Stimulated activated memory B cell treated with anti-CD40 and anti-IgM and Interleukin-4, amounts not matched to agents 10 μg/mL and 1 μg/mL and 100 μg/mL, for 72 hours (primary cell): ENCODE measurements around the gene PANX2.
A peak's percentile ranks its signal among the peaks of the same experiment; 100 is the strongest.
"Not testable (repeated sequence)": the region's sequence is repeated elsewhere in the genome, so short reads cannot be mapped to it uniquely, and the experiment has no call there.

ENCODE experiments used
- ATAC-seq: fragments of 150-1000 bp; cut with Tn5 transposase; 2 replicates; pipeline ENCODE4 v1.10.0; 2021
- H3K27ac Mint-ChIP-seq: one replicate; pipeline ENCODE4 v1.8.0; 2022; ENCODE audit warnings: mild to moderate bottlenecking, mixed read lengths
- H3K27me3 Mint-ChIP-seq: one replicate; pipeline ENCODE4 v1.8.0; 2022; ENCODE audit warnings: mixed read lengths
- H3K36me3 Mint-ChIP-seq: one replicate; pipeline ENCODE4 v1.8.0; 2022; ENCODE audit warnings: mixed read lengths
- H3K4me1 Mint-ChIP-seq: one replicate; pipeline ENCODE4 v1.8.0; 2022; ENCODE audit warnings: mixed read lengths
- H3K4me3 Mint-ChIP-seq: one replicate; pipeline ENCODE4 v1.8.0; 2022; ENCODE audit warnings: mild to moderate bottlenecking, moderate library complexity, mixed read lengths
- H3K9me3 Mint-ChIP-seq: one replicate; pipeline ENCODE4 v1.8.0; 2022; ENCODE audit warnings: mixed read lengths

Gene PANX2

DNA sequence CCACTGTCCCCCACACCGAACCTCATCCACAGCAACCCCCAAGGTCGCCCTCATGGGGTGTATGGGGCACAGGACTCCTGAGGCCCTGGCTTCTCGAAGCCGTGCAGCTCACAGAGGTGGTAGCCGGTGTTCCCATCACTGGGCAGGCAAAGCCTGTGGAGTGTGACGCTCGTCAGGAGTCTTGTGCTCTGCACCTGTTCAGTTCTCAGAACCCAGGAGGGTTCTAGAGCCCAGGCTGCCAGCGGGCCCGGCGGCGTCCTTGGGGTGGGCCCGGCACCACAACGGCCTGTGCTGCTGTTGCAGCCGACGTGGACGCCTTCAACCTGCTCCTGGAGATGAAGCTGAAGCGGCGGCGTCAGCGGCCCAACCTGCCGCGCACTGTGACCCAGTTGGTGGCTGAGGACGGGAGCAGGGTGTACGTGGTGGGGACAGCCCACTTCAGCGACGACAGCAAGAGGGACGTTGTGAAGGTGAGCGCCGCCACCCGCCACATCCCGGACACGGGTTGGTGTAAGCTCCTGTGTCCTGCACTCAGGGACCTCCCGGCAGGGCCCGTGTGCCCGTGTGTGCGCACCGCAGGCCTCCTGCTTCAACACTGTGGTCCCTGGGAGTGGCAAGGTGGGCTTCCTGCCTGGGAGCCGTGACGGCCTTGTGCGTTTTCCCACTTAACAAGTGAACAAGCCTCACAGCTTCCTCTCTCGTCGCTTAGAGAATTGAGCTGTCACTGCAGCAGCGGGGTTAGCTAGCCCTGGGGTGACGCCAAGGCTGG lies 23.7 kb downstream of the PANX2 start:
- Mint-ChIP-seq H3K27ac (no peak overlapping the region), H3K27me3 (no peaks in the 10 kb centered on the region), H3K36me3 (peaks cover 17% of the 10 kb centered on the region), H3K4me3 (no peak overlapping the region), H3K9me3 (no peaks in the 10 kb centered on the region), H3K4me1 (peaks cover 51% of the 10 kb centered on the region)
- no peak for ATAC-seq

DNA sequence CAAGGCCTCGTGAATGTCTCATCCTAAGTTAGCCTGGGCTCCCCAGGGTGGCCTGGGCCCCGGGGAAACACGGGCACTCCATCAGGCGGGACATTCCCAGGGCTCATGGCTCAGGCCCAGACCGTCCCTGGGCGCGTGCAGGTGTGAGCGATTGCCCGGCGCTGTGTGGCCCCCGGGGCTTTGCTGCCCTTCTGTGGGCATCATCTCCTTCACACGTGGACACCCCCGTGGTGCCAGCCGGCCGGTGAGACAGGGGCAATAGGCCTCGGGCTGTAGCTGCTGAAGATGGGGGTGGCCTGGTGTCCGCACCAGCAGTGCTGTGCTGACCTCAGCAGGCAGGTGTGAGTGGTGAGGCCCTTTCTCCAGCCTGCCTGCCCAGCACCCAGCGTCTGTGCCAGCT lies 25.7 kb downstream of the PANX2 start:
- no peak for ATAC-seq
- Mint-ChIP-seq H3K4me1 (peaks cover 39% of the 10 kb centered on the region), H3K36me3 (peaks cover 17% of the 10 kb centered on the region), H3K9me3 (no peaks in the 10 kb centered on the region), H3K4me3 (no peak overlapping the region), H3K27ac (no peak overlapping the region), H3K27me3 (no peaks in the 10 kb centered on the region)

DNA sequence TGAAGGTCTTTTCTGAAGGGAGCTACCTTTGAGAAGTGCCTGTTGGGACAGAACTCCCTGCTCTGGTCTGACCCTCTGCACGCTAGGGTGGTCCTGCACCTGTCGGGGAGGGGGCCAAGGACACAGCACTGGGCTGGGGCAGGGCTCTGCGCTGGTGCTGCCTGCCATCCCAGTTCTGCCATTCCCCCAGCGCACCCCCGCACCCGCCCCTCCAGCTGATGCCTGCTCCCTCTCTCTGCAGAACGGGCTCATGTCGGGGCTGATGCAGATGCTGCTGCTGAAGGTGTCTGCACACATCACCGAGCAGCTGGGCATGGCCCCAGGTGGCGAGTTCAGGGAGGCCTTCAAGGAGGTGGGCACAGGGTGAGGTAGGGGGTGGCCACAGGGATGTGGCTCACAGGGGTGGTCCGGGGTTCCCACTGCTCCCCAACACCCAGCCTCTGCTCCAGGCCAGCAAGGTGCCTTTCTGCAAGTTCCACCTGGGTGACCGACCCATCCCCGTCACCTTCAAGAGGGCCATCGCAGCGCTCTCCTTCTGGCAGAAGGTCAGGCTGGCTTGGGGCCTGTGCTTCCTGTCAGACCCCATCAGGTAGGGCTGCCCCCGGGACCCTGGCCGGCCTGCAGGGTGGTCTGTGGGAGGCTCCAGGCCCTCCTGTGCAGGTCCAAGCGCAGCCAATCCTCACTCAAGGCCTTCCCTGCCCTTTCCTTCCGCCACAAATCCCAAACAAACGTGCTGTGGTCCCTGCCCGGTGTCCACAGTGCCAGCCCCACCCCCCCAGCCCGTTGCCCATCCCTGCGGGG lies 26.7 kb downstream of the PANX2 start:
- Mint-ChIP-seq H3K27ac (no peak overlapping the region), H3K4me3 (no peak overlapping the region), H3K27me3 (no peaks in the 10 kb centered on the region), H3K4me1 (peaks cover 34% of the 10 kb centered on the region), H3K36me3 (peaks cover 17% of the 10 kb centered on the region), H3K9me3 (no peaks in the 10 kb centered on the region)
- ATAC-seq: no peak

DNA sequence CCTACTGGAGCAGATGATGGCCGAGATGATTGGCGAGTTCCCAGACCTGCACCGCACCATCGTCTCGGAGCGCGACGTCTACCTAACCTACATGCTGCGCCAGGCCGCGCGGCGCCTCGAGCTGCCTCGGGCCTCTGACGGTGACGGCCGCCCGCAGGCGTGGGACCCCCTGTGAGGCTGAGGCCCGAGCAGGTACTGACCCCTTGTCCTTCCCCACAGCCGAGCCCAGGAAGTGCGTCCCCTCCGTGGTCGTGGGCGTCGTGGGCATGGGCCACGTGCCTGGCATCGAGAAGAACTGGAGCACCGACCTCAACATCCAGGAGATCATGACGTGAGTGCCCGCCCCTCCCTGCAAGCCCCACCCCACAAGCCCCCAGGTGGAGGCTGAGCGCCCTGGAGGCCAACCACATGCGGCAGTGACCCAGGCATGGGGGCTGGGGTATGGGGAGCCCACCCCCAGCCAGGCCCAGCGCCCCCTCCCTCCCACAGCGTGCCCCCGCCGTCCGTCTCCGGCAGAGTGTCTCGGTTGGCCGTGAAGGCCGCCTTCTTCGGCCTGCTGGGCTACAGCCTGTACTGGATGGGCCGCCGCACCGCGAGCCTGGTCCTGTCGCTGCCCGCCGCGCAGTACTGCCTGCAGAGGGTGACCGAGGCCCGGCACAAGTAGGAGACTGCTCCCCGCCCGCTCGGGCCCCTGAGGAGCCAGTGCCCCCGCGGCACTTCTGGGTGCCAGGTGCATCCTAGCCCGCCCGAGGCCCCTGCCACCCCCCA lies 27.5 kb downstream of the PANX2 start:
- Mint-ChIP-seq H3K4me3 (no peak overlapping the region), H3K27me3 (no peaks in the 10 kb centered on the region), H3K4me1 (peaks cover 31% of the 10 kb centered on the region), H3K36me3 (peaks cover 15% of the 10 kb centered on the region), H3K27ac (no peak overlapping the region), H3K9me3 (no peaks in the 10 kb centered on the region)
- no peak for ATAC-seq

DNA sequence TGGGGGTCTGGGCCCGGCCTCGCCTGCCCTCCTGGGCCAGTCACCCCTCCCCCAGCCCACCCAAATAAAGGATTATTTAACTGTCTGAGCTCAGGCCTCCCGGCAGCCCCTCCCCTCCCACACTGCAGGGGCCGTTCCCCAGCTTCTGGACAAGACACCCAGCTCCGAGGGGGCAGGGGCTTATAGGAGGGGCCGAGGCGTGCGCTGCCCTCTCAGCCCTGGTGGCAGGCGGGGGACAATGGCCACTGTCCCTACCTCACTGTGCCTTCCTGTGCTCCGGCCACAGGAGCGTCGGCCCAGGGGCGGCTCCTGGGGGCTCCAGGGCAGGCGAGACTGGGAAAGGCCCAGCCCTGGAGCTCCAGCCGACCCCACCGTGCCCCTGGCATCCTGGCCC lies 28.1 kb downstream of the PANX2 start:
- H3K27ac Mint-ChIP-seq: no peak overlapping the region
- peaks cover 29% of the 10 kb centered on the region for H3K4me1 Mint-ChIP-seq
- peaks cover 18% of the 10 kb centered on the region for H3K36me3 Mint-ChIP-seq
- no peak overlapping the region for H3K4me3 Mint-ChIP-seq
- no peak for ATAC-seq
- H3K9me3 Mint-ChIP-seq: no peaks in the 10 kb centered on the region
- H3K27me3 Mint-ChIP-seq: no peaks in the 10 kb centered on the region

DNA sequence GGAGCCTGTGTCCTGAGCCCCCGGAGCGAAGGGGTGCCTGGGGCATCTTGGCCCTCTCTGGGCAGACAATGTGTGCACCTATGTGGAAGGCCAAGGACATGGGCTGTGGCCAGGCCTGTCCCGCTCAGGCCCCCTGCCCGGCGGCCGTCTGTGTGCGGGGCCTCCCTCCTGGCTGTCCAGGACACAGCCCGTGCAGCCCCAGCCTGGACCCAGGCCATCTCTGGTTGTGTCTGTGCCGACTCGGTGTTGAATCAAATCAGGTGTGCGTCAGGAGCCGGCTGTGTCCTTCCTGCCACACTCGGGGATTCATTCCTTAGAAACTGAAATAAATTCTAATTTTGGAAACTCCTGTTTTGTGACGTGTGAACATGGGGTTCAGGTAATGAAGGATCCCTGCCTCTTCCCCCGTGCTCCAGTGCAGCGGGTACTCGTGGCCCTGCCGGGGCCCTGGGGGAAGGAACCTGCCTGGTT lies 28.8 kb downstream of the PANX2 start:
- Mint-ChIP-seq H3K4me1 (peaks cover 34% of the 10 kb centered on the region), H3K36me3 (peaks cover 22% of the 10 kb centered on the region), H3K27ac (peak overlapping the region; percentile 76), H3K27me3 (no peaks in the 10 kb centered on the region), H3K9me3 (no peaks in the 10 kb centered on the region), H3K4me3 (peak overlapping the region; percentile 75)
- no peak for ATAC-seq

DNA sequence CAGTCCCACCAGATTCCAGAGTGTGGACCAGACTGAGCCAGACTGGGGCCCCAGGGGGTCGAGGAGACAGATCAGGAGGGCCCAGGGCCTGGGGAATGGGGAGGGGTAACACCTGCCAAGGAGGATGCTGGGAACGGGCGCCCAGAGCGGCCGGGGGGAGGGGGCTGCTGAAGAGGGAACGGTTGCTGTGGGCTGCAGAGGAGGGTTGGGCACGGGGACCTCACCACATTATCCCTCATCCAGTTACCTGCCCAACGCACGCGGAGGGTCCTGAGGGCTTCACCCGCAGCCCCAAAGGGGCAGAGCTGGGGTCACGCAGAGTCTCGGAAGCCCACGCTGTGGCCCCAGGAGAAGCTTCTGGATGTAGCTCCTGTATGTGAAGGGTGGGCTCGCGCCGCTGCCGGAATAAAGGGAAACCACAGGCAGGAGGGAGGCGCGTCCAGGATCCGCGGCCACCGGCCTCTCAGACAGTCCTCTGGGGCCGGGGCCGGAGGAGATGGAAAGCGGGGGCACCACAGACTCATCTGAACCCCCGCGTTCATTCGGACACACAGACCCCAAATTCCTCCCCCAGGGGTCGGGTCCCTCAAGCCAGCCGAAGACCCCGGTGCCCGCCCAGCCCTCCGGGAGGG lies 29.4 kb downstream of the PANX2 start:
- Mint-ChIP-seq H3K4me1 (peaks cover 35% of the 10 kb centered on the region), H3K4me3 (peak overlapping the region; percentile 75), H3K27me3 (no peaks in the 10 kb centered on the region), H3K27ac (peak overlapping the region; percentile 76), H3K9me3 (no peaks in the 10 kb centered on the region), H3K36me3 (peaks cover 27% of the 10 kb centered on the region)
- peak; percentile 0 for ATAC-seq

DNA sequence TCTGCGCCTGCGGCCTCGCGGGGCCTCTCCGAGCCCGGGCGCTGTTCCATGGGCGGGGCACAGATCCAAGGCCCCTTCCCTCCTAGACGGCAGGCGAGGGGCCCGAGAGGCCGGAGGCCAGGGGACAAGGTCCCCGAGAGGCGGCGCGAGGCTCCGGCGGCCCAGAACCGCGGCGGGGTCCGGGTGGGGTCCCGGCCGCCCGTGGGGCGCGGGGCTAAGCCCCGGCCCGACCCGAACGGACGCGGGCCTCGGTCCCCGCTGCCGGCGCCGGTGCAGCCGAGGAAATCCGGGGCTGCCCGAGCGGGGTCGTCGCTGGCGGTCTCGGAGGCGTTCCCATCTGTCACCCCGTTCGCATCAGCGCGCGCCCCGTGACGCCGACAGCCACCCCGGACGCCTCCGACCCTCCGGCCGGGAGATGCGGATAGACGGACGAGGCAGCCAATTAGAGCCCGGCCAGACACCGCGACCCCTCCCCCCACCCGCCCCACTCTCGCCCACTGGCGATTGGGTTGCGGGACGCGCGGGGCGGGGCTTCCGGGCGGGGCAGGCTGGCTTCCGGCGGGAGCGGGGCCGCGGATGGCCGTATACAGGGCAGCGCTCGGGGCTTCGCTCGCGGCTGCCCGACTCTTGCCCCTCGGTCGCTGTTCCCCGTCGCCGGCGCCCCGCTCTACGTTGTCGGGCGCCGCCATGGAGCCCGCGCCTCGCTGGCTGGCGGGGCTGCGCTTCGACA lies 30.1 kb downstream of the PANX2 start, which contains the start of gene SELENOO:
Gene SELENOO (plus strand): TSS at position 551 of the 730 bp plus-strand sequence. CDS start 26 bp downstream, at position 577.
- H3K36me3 Mint-ChIP-seq: peaks cover 25% of the 10 kb centered on the region
- H3K4me3 Mint-ChIP-seq: peak within 1 kb of the TSS; percentile 75
- no peaks in the 10 kb centered on the region for H3K9me3 Mint-ChIP-seq
- peak; percentile 95 for ATAC-seq
- no peaks in the 10 kb centered on the region for H3K27me3 Mint-ChIP-seq
- H3K4me1 Mint-ChIP-seq: peaks cover 33% of the 10 kb centered on the region
- peak within 1 kb of the TSS; percentile 76 for H3K27ac Mint-ChIP-seq

DNA sequence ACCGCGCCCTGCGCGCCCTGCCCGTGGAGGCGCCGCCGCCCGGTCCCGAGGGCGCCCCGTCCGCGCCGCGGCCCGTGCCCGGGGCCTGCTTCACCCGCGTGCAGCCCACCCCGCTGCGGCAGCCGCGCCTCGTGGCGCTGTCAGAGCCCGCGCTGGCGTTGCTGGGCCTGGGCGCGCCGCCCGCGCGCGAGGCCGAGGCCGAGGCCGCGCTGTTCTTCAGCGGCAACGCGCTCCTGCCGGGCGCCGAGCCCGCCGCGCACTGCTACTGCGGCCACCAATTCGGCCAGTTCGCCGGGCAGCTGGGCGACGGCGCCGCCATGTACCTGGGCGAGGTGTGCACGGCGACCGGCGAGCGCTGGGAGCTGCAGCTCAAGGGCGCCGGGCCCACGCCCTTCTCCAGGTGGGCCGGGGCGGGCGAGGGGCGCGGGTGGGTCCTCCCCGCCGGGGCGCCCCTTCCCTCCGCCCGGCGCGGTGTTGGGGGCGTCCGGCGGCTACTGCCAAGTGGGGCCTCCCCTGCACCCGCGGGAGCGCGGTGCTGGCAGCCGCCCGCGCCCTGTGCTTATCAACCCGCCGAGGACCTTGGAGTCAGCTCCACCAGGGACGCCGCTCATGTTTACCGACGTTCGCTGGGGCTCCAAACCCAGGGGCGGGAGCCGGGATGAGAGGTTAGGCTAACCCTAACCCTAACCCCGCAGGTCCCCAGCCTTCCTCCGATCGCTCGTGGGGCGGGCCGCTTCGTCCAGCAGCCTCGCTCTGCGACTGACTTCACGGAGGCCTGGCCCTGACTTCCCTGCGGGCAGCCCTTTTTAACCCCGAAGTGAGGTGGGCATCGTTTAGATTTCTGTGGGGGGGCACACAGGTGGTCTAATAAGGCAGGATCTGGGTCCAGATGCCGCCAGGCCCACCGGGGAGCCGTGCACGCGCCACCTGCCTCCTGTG lies 30.9 kb downstream of the PANX2 start:
- H3K9me3 Mint-ChIP-seq: no peaks in the 10 kb centered on the region
- peak overlapping the region; percentile 75 for H3K4me3 Mint-ChIP-seq
- peaks cover 30% of the 10 kb centered on the region for H3K36me3 Mint-ChIP-seq
- no peak overlapping the region for H3K27ac Mint-ChIP-seq
- ATAC-seq: peak; percentile 28
- H3K4me1 Mint-ChIP-seq: peaks cover 36% of the 10 kb centered on the region
- no peaks in the 10 kb centered on the region for H3K27me3 Mint-ChIP-seq

DNA sequence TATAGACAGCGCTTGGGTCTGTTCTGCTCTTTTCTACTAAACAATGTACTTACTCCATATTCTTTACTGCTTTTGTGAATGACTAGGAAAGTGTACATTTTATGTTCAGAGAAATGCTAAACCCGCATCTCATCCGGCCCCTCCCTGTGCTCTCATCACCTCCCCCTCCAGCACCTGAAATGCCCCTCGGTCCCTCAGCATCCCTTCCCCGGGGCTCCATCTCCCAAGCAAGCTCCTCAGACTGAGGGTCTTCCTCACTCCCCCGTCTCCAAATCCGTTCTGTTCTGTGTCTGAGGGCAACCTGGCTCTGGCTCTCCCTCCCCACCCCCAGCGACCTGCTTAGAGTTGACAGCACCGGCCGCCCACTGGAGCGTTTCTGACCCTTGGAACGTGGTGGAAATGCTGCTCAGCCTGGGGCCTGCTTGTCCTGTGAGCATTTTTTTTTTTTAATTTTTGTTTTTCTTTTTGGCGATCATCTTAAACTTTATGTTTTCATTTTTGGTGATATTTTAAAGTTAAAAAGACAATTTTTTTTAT lies 31.7 kb downstream of the PANX2 start:
- Mint-ChIP-seq H3K36me3 (peaks cover 33% of the 10 kb centered on the region), H3K27ac (no peak overlapping the region), H3K4me3 (peak overlapping the region; percentile 75), H3K9me3 (no peaks in the 10 kb centered on the region), H3K4me1 (peaks cover 43% of the 10 kb centered on the region), H3K27me3 (no peaks in the 10 kb centered on the region)
- no peak for ATAC-seq

DNA sequence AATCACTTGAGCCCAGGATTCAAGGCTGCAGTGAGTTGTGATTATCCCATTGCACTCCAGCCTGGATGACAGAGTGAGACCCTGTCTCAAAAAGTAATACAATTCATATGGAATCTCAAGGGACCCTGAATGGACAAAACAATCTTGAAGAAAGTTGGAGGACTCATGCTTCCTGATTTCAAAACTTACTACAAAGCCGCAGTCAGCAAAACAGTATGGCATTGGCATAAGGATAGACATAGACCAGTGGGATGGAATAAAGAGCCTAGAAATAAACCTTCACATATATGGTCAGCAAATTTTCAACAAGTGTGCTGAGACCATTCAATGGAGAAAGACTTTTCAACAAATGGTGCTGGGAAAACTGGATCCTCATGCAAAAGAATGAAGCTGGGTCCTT lies 32.8 kb downstream of the PANX2 start:
- H3K4me1 Mint-ChIP-seq: peaks cover 52% of the 10 kb centered on the region
- peaks cover 35% of the 10 kb centered on the region for H3K36me3 Mint-ChIP-seq
- no peak overlapping the region for H3K4me3 Mint-ChIP-seq
- ATAC-seq: no peak
- H3K27ac Mint-ChIP-seq: no peak overlapping the region
- H3K27me3 Mint-ChIP-seq: no peaks in the 10 kb centered on the region
- no peaks in the 10 kb centered on the region for H3K9me3 Mint-ChIP-seq

DNA sequence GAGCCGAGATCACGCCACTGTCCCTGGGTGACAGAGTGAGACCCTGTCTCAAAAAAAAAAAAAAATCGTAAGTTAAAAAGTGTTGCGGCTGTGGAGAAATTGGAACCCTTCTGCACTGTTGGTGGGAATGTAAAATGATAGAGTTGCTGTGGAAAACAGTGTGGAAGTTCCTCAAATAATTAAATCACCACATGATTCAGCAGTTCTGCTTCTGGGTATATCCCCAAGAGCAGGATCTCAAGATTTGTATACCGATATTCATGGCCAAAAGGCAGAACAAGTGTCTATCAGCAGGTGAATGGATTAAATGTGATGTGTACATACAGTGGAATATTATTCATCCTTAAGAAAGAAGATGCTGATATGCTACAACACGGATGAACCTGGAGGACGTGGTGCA lies 34.0 kb downstream of the PANX2 start:
- Mint-ChIP-seq H3K27ac (no peak overlapping the region), H3K9me3 (no peaks in the 10 kb centered on the region), H3K27me3 (no peaks in the 10 kb centered on the region), H3K4me1 (peaks cover 50% of the 10 kb centered on the region), H3K4me3 (no peak overlapping the region), H3K36me3 (peaks cover 35% of the 10 kb centered on the region)
- no peak for ATAC-seq

DNA sequence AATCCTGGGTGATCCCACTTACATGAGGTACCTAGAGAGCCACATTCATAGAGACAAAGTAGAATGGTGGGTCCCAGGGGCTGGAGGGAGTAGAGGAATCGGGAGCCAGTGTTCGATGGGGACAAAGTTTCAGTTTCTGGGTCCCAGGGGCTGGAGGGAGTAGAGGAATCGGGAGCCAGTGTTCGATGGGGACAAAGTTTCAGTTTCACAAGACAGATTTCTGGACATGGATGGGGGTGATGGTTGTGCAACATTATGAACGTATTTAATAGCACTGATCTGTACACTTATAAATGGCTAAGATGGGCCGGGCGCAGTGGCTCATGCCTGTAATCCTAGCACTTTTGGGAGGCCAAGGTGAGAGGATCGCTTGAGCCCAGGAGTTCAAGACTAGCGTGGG lies 34.5 kb downstream of the PANX2 start:
- peaks cover 50% of the 10 kb centered on the region for H3K4me1 Mint-ChIP-seq
- H3K27me3 Mint-ChIP-seq, ATAC-seq: not testable (repeated sequence)

More for the DNA sequence above, 34.5 kb downstream of the PANX2 start:
- peaks cover 39% of the 10 kb centered on the region for H3K36me3 Mint-ChIP-seq
- not testable (repeated sequence) for H3K4me3 Mint-ChIP-seq, H3K27ac Mint-ChIP-seq, H3K9me3 Mint-ChIP-seq
